Neural progenitor cell (in vitro differentiated cells): ENCODE results near the gene NBDY. TPM values are rescaled to one million over a fixed set of nuclear protein-coding genes. Genes with fewer than 3 reads are reported as not detected.
A peak's percentile ranks its signal among the peaks of the same experiment; 100 is the strongest.

Source experiments
- DNase-seq: peaks from one replicate; pipeline ENCODE4 v3.0.0-alpha.2; 2016; ENCODE audit warnings: low spot score
- H2AFZ ChIP-seq: fragments of 200-600 bp; sonication (generic); replicated peaks from 2 replicates; pipeline ENCODE4 v1.6.1; 2016; ENCODE audit warnings: antibody characterized with exemption
- H3F3A ChIP-seq: fragments of 200-600 bp; sonication (generic); 2 replicates; pipeline ENCODE4 v1.6.1; 2016; ENCODE audit warnings: antibody characterized with exemption, low read depth
- H3K27ac ChIP-seq: fragments of 200-600 bp; sonication (generic); 2 replicates; pipeline ENCODE4 v1.5.1; 2016; ENCODE audit warnings: mild to moderate bottlenecking
- H3K27me3 ChIP-seq: fragments of 200-600 bp; sonication (generic); 2 replicates; pipeline ENCODE4 v1.6.1; 2016; ENCODE audit warnings: mild to moderate bottlenecking, moderate library complexity
- H3K36me3 ChIP-seq: fragments of 200-600 bp; sonication (generic); 2 replicates; pipeline ENCODE4 v1.5.1; 2016
- H3K4me1 ChIP-seq: fragments of 200-600 bp; sonication (generic); 2 replicates; pipeline ENCODE4 v1.6.1; 2016; ENCODE audit warnings: mixed run types
- H3K4me2 ChIP-seq: fragments of 200-600 bp; sonication (generic); 2 replicates; pipeline ENCODE4 v1.6.1; 2016
- H3K4me3 ChIP-seq: fragments of 200-600 bp; sonication (generic); 2 replicates; pipeline ENCODE4 v1.5.1; 2016
- H3K79me2 ChIP-seq: fragments of 200-600 bp; sonication (generic); 2 replicates; pipeline ENCODE4 v1.6.1; 2016; ENCODE audit warnings: low read depth
- H3K9ac ChIP-seq: fragments of 200-600 bp; sonication (generic); 2 replicates; pipeline ENCODE4 v1.6.1; 2016
- H3K9me3 ChIP-seq: fragments of 200-600 bp; sonication (generic); 2 replicates; pipeline ENCODE4 v1.5.1; 2016; ENCODE audit warnings: low read depth
- H4K20me1 ChIP-seq: fragments of 200-600 bp; sonication (generic); 2 replicates; pipeline ENCODE4 v1.6.1; 2016; ENCODE audit warnings: low read depth
- H3K27ac Mint-ChIP-seq: 3 replicates; pipeline ENCODE4 v1.8.0; 2021; ENCODE audit warnings: mixed read lengths
- H3K27me3 Mint-ChIP-seq: 2 replicates; pipeline ENCODE4 v1.8.0; 2022; ENCODE audit warnings: low read depth, mild to moderate bottlenecking, inconsistent platforms, moderate library complexity, mixed read lengths; ENCODE audit not compliant: insufficient read depth
- H3K36me3 Mint-ChIP-seq: 3 replicates; pipeline ENCODE4 v1.8.0; 2021; ENCODE audit warnings: mixed read lengths
- H3K4me1 Mint-ChIP-seq: 3 replicates; pipeline ENCODE4 v1.8.0; 2021; ENCODE audit warnings: mixed read lengths
- H3K4me3 Mint-ChIP-seq: 3 replicates; pipeline ENCODE4 v1.8.0; 2021; ENCODE audit warnings: mild to moderate bottlenecking, moderate library complexity, mixed read lengths
- H3K9me3 Mint-ChIP-seq: 3 replicates; pipeline ENCODE4 v1.8.0; 2020; ENCODE audit warnings: mixed read lengths
- CTCF ChIP-seq: fragments of 200-600 bp; sonication (generic); IDR thresholded peaks from 2 replicates; pipeline ENCODE4 v1.5.1; 2017; ENCODE audit warnings: antibody characterized with exemption, mild to moderate bottlenecking
- EZH2 ChIP-seq: fragments of 200-600 bp; sonication (generic); IDR thresholded peaks from 2 replicates; pipeline ENCODE4 v1.6.1; 2017; ENCODE audit warnings: antibody characterized with exemption, mild to moderate bottlenecking, moderate library complexity
- EZH2phosphoT487 ChIP-seq: fragments of 200-600 bp; sonication (generic); IDR thresholded peaks from 2 replicates; pipeline ENCODE4 v1.6.1; 2017; ENCODE audit warnings: antibody characterized with exemption
- total RNA-seq: library from RNA; depleted of rRNA; stranded (reverse); fragments of >200 nt; gene quantifications from 2 replicates; pipeline ENCODE4 v1.2.3, GENCODE V29; 2015; ENCODE audit warnings: low replicate concordance

NBDY gene
- total RNA-seq, 1 donor from 2014 or later: 12.2 TPM

GRCh38 chrX:56783996-56784620 is 55.1 kb downstream of the NBDY start:
- Histone ChIP-seq H3K79me2 (no peaks in the 10 kb centered on the region), H3K4me3 (no peak overlapping the region), H3K9ac (no peak overlapping the region), H3K4me1 (peaks cover 6% of the 10 kb centered on the region), H3K36me3 (no peaks in the 10 kb centered on the region), H2AFZ (no peak overlapping the region), H3K27me3 (no peaks in the 10 kb centered on the region), H3F3A (no peaks in the 10 kb centered on the region), H3K9me3 (no peaks in the 10 kb centered on the region), H3K4me2 (peak overlapping the region; percentile 39), H4K20me1 (no peaks in the 10 kb centered on the region), H3K27ac (peak overlapping the region; percentile 41)
- H3K9me3 Mint-ChIP-seq: peaks cover 33% of the 10 kb centered on the region
- no peak overlapping the region for H3K27ac Mint-ChIP-seq
- no peaks in the 10 kb centered on the region for H3K4me1 Mint-ChIP-seq
- H3K4me3 Mint-ChIP-seq: no peak overlapping the region
- TF ChIP-seq EZH2 (no peak), EZH2phosphoT487 (no peak)
- no peak for DNase-seq
- peaks cover 39% of the 10 kb centered on the region for H3K36me3 Mint-ChIP-seq
- peaks cover 10% of the 10 kb centered on the region for H3K27me3 Mint-ChIP-seq

- H3K27me3 ChIP-seq: no peaks in the 10 kb centered on the region
- no peaks in the 10 kb centered on the region for H3K4me1 Mint-ChIP-seq
- H3K4me3 Mint-ChIP-seq: no peak overlapping the region
- H3K4me2 ChIP-seq: no peak overlapping the region
- no peaks in the 10 kb centered on the region for H3F3A ChIP-seq
- no peak overlapping the region for H3K27ac ChIP-seq
- no peaks in the 10 kb centered on the region for H3K79me2 ChIP-seq
- DNase-seq: no peak
- TF ChIP-seq EZH2phosphoT487 (no peak), EZH2 (no peak), CTCF (no peak)
- H3K9ac ChIP-seq: no peak overlapping the region
- H3K4me3 ChIP-seq: no peak overlapping the region
- H3K36me3 Mint-ChIP-seq: peaks cover 39% of the 10 kb centered on the region
- H3K9me3 ChIP-seq: no peaks in the 10 kb centered on the region
- peaks cover 10% of the 10 kb centered on the region for H3K27me3 Mint-ChIP-seq
- peaks cover 33% of the 10 kb centered on the region for H3K9me3 Mint-ChIP-seq
- no peaks in the 10 kb centered on the region for H3K36me3 ChIP-seq
- H4K20me1 ChIP-seq: no peaks in the 10 kb centered on the region
- H3K27ac Mint-ChIP-seq: no peak overlapping the region
- H2AFZ ChIP-seq: no peak overlapping the region
- H3K4me1 ChIP-seq: peaks cover 6% of the 10 kb centered on the region
Measured at GRCh38 chrX:56784666-56785065, 55.6 kb downstream of the NBDY start.

- peaks cover 10% of the 10 kb centered on the region for H3K27me3 Mint-ChIP-seq
- peaks cover 40% of the 10 kb centered on the region for H3K9me3 Mint-ChIP-seq
- Histone ChIP-seq H3K9me3 (no peaks in the 10 kb centered on the region), H3K27me3 (no peaks in the 10 kb centered on the region), H3F3A (no peaks in the 10 kb centered on the region), H2AFZ (no peak overlapping the region), H3K27ac (no peak overlapping the region), H3K4me1 (peaks cover 6% of the 10 kb centered on the region), H4K20me1 (no peaks in the 10 kb centered on the region), H3K4me2 (no peak overlapping the region), H3K36me3 (no peaks in the 10 kb centered on the region), H3K4me3 (no peak overlapping the region), H3K79me2 (no peaks in the 10 kb centered on the region), H3K9ac (no peak overlapping the region)
- no peak for DNase-seq
- TF ChIP-seq EZH2phosphoT487 (no peak), EZH2 (no peak), CTCF (no peak)
- no peaks in the 10 kb centered on the region for H3K4me1 Mint-ChIP-seq
- peaks cover 44% of the 10 kb centered on the region for H3K36me3 Mint-ChIP-seq
- H3K27ac Mint-ChIP-seq: no peak overlapping the region
- H3K4me3 Mint-ChIP-seq: no peak overlapping the region
Measured at GRCh38 chrX:56785442-56785841, 56.4 kb downstream of the NBDY start.

GRCh38 chrX:56786889-56787733 is 58.1 kb downstream of the NBDY start:
- Histone ChIP-seq H3K9me3 (no peaks in the 10 kb centered on the region), H3K36me3 (no peaks in the 10 kb centered on the region), H3K79me2 (no peaks in the 10 kb centered on the region), H3K4me1 (peaks cover 6% of the 10 kb centered on the region), H3K4me2 (no peak overlapping the region), H3K9ac (no peak overlapping the region), H4K20me1 (no peaks in the 10 kb centered on the region), H2AFZ (no peak overlapping the region), H3K27ac (no peak overlapping the region), H3F3A (no peaks in the 10 kb centered on the region), H3K27me3 (no peaks in the 10 kb centered on the region), H3K4me3 (no peak overlapping the region)
- no peak for DNase-seq
- H3K27me3 Mint-ChIP-seq: peaks cover 9% of the 10 kb centered on the region
- peaks cover 38% of the 10 kb centered on the region for H3K9me3 Mint-ChIP-seq
- peaks cover 47% of the 10 kb centered on the region for H3K36me3 Mint-ChIP-seq
- TF ChIP-seq CTCF: no peak
- TF ChIP-seq EZH2phosphoT487: no peak
- TF ChIP-seq EZH2: no peak
- no peak overlapping the region for H3K4me3 Mint-ChIP-seq
- no peak overlapping the region for H3K27ac Mint-ChIP-seq
- no peaks in the 10 kb centered on the region for H3K4me1 Mint-ChIP-seq
